GM13977 (cell line): ENCODE results near the gene WDR93.

Source experiments
- DNase-seq: peaks from one replicate; pipeline ENCODE4 v3.0.0; 2012; ENCODE audit warnings: low spot score
- in situ Hi-C: fragments of 300-500 bp; cut with MboI; formaldehyde crosslinking; loops from one replicate; pipeline ENCODE4 v1.12.0; 2022; ENCODE audit warnings: low sequenced_read_pairs, low pct_unique_long_range_greater_than_20kb, mixed read lengths, inconsistent platforms; ENCODE audit not compliant: unreplicated experiment
- TF ChIP-seq, protein P1 (sequence below): IDR thresholded peaks from 2 replicates; pipeline ENCODE4 v1.5.1; 2012; ENCODE audit warnings: mild to moderate bottlenecking, control low read depth; ENCODE audit not compliant: insufficient read depth; ENCODE audit errors: extremely low read depth, missing control alignments

The WDR93 gene

DNA sequence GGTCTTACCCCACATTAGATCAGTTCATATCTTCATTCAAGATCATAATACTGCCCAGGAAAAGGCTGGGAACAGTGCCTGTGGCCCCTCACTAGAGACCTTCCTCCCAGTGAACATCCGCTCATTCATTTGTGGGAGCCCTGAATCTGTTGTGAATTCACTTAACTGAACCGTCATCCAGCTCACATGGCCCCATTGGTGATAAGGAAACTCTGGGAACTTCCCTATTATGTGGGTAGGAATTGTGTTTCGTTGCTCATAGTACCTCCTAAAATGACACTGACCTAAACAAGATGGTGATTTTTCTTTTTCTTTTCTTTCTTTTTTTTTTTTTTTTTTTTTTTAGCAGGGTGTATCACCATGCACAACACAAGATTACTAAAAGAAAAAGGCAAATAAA, 78.8 kb downstream of the WDR93 start:
- TF ChIP-seq, protein P1, sequence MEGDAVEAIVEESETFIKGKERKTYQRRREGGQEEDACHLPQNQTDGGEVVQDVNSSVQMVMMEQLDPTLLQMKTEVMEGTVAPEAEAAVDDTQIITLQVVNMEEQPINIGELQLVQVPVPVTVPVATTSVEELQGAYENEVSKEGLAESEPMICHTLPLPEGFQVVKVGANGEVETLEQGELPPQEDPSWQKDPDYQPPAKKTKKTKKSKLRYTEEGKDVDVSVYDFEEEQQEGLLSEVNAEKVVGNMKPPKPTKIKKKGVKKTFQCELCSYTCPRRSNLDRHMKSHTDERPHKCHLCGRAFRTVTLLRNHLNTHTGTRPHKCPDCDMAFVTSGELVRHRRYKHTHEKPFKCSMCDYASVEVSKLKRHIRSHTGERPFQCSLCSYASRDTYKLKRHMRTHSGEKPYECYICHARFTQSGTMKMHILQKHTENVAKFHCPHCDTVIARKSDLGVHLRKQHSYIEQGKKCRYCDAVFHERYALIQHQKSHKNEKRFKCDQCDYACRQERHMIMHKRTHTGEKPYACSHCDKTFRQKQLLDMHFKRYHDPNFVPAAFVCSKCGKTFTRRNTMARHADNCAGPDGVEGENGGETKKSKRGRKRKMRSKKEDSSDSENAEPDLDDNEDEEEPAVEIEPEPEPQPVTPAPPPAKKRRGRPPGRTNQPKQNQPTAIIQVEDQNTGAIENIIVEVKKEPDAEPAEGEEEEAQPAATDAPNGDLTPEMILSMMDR = no peak
- no peak for DNase-seq
- in situ Hi-C loops = no loop called here

DNA sequence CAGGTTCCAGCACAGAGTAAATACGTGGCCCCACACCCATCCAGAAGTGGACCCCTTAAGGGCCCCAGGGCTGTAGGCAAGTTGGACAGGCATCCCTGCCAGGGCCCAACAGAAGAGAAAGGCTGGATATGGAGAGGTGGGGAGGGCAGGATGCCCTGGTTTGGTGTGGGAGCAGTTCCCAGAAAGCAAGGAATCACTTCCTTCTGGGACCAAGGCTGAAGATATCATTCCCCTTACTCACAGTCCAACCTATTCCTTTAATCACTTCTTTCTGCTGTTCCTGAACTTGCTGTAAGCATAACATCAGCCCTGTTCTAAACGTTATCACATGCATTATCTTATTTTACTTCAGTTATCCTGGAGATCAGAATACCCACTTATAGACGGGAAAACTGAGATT, 79.4 kb downstream of the WDR93 start:
- no peak for DNase-seq
- in situ Hi-C loops = no loop called here
- TF ChIP-seq, protein P1 = no peak

DNA sequence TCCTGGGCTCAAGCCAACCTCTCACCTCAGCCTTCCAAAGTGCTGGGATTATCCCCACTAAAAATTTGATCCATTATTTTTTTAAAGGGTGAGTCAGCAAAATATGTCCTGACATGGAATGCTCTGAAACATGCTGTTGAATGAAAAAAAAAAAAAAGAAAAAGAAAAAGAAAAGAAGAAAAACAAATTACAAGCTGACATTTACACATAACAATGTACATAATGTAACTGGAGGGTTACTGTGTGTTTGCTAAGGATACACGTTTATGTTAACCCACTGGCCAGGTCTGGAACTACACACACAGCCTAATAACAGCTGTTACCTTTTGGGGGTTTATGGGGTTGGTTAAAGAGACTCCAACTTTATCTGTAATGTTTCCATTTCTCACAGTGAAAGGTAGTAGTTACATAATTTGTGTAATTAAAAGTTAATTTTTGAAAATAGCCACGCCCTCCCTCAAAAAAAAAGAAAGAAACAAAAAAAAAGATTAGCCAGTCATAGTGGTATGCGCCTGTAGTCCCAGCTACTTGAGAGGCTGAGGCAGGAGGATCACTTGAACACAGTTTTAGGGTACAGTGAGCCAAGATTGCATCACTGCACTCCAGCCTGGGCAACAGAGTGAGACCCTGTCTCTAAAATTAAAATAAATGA, 82.4 kb downstream of the WDR93 start:
- DNase-seq = no peak
- in situ Hi-C loops = no loop called here
- TF ChIP-seq, protein P1 = no peak

DNA sequence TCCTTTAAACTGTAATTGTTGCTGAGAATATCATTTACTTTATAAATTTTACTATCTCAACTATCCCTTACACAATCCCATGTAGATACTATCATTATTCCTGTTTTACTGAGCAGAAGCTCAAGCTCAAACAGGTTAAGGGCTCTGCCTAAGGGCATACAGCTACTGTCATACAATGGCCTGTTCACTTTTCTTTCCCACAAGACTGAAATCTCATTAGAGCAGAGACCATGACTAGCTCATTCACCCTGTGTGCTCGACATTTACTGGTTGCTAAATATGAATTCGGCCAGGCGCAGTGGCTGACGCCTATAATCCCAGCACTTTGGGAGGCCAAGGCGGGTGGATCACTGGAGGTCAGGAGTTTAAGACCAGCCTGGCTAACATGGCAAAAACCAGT, 83.9 kb downstream of the WDR93 start:
- TF ChIP-seq, protein P1 = no peak
- in situ Hi-C loops = no loop called here
- no peak for DNase-seq

DNA sequence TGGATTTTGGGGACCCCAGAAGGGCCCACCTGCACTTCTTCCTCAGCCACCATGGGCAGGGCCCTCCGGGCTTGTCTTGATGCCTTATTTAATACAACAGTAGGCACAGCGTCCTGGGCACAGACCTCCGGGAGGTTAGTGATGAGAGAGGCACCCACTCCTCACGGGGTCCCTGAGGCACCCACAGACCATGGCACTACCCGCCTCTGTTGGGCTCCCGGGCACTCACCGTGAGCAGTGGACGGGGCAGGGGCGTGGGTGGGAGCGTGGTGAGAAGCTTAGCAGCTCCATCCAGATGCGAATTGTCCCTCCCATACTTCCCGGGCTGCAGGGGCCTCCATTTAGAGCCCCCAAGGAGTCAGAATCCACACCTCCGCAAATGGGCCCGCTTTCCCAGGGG, 85.2 kb downstream of the WDR93 start:
- TF ChIP-seq, protein P1 = no peak
- DNase-seq = no peak
- in situ Hi-C loops = no loop called here

DNA sequence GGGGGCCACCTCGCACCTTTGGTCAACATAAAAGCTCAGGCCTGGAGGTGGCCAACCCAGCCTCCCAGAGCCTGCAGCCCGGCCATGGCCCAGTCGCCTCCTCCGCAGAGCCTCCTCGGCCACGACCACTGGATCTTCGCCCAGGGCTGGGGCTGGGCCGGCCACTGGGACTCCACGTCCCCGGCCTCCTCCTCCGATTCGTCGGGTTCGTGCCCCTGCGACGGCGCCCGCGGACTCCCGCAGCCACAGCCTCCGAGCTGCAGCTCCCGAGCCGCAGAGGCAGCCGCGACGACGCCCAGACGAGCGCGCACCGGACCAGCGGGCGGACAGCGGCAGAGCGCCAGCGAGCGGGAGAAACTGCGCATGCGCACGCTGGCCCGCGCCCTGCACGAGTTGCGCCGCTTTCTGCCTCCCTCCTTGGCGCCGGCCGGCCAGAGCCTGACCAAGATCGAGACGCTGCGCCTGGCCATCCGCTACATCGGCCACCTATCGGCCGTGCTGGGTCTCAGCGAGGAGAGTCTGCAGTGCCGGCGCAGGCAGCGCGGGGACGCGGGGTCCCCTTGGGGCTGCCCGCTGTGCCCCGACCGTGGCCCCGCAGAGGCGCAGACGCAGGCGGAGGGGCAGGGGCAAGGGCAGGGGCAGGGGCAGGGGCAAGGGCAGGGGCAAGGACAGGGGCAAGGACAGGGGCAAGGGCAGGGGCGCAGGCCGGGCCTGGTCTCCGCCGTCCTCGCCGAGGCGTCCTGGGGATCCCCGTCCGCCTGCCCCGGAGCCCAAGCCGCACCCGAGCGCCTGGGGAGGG, 85.9 kb downstream of the WDR93 start, which contains the start of gene MESP2:
Gene MESP2 (plus strand): TSS at position 59 of the 799 bp plus-strand sequence. CDS start 26 bp downstream, at position 85.
- in situ Hi-C loops = no loop called here
- peak; percentile 90 for DNase-seq

More for the DNA sequence above, 85.9 kb downstream of the WDR93 start, which contains the start of gene MESP2:
- TF ChIP-seq, protein P1 = peak; percentile 18
